Transverse colon (tissue), 4 donors: Measurements from ENCODE around the gene ARHGEF1. TPM values are rescaled to one million over a fixed set of nuclear protein-coding genes. Genes with fewer than 3 reads are reported as not detected.

Source experiments
- DNase-seq: peaks from one replicate; pipeline ENCODE4 v3.0.0-alpha.2; 2019
- H3K27ac ChIP-seq, 4 donors: fragments of 200-600 bp; sonication (generic); 2 replicates each; pipeline ENCODE4 v1.5.1; 2016 to 2018; ENCODE audit warnings: inconsistent platforms in 4 of 4
- H3K27me3 ChIP-seq: fragments of 200-600 bp; sonication (generic); 2 replicates; pipeline ENCODE4 v1.5.1; 2017; ENCODE audit warnings: inconsistent platforms
- H3K36me3 ChIP-seq, 4 donors: fragments of 200-600 bp; sonication (generic); 2 replicates each; pipeline ENCODE4 v1.5.1; 2017 to 2019; ENCODE audit warnings: inconsistent platforms in 4 of 4
- H3K4me1 ChIP-seq, 4 donors: fragments of 200-600 bp; sonication (generic); 2 replicates each; pipeline ENCODE4 v1.5.1; 2017 to 2020; ENCODE audit warnings: inconsistent platforms in 4 of 4
- H3K4me3 ChIP-seq, 4 donors: fragments of 200-600 bp; sonication (generic); 1 replicate in 1 of 4; 2 replicates in 3 of 4; pipeline versions ENCODE4 v1.5.1 to v1.6.1; 2017 to 2019; ENCODE audit warnings: inconsistent platforms in 4 of 4
- H3K9me3 ChIP-seq, 2 donors: fragments of 200-600 bp; sonication (generic); 2 replicates each; pipeline ENCODE4 v1.5.1; 2017 to 2019; ENCODE audit warnings: inconsistent platforms in 2 of 2
- CTCF ChIP-seq, 5 experiments: fragments of 200-600 bp in 3 of 5; fragments of 450-650 bp in 2 of 5; sonication (generic) in 3 of 5; IDR thresholded peaks; 1 replicate in 2 of 5; 2 replicates in 3 of 5; pipeline ENCODE4 v1.5.1; 2016 to 2017; ENCODE audit warnings: antibody characterized with exemption in 5 of 5, inconsistent platforms in 3 of 5, mild to moderate bottlenecking in 2 of 5, moderate library complexity in 1 of 5
- EP300 ChIP-seq: sonication (generic); formaldehyde crosslinking; IDR thresholded peaks from one replicate; pipeline ENCODE4 v1.6.1; 2017; ENCODE audit warnings: antibody characterized with exemption, low read depth
- POLR2A ChIP-seq: fragments of 450-650 bp; IDR thresholded peaks from one replicate; pipeline ENCODE4 v1.6.1; 2016; ENCODE audit warnings: antibody characterized with exemption, mild to moderate bottlenecking, moderate library complexity
- POLR2AphosphoS5 ChIP-seq, 3 donors: sonication (generic); formaldehyde crosslinking; IDR thresholded peaks; one replicate each; pipeline ENCODE4 v1.6.1; 2016; ENCODE audit warnings: antibody characterized with exemption in 3 of 3
- WGBS, 2 donors: methylation state at CpG; one replicate each; pipeline ENCODE4 v1.1.5; 2018; ENCODE audit warnings: low coverage in 1 of 2; 5-methylcytosine and 5-hydroxymethylcytosine counted together
- in situ Hi-C, 4 donors: fragments of 200-750 bp; cut with MboI; loops; one replicate each; pipeline versions ENCODE4 v1.15.0 to v1.15.1; 2017; ENCODE audit warnings: low sequenced_read_pairs in 3 of 4, low pct_ligation_motif_present in 1 of 4, low pct_unique_long_range_greater_than_20kb in 1 of 4
- intact Hi-C: fragments of 100-400 bp; cut with DNase I; formaldehyde crosslinking; loops from one replicate; pipeline ENCODE4 v1.15.1; 2023; ENCODE audit warnings: low total_unique reads
- total RNA-seq, 4 donors: library from RNA; depleted of rRNA; stranded (reverse); fragments of >200 nt; gene quantifications; one replicate each; pipeline ENCODE4 v1.1.0, GENCODE V29; 2016

ARHGEF1 gene
- total RNA-seq, 4 donors from 2014 or later, result 64.3 to 215 (median 113) TPM

- no peak for DNase-seq
- WGBS, 2 donors, result 1% methylated on average over 33 of the region's 45 CpGs; no CpG with 5 or more reads in 1 of the 2 donors
- in situ Hi-C loops (no loop called here), intact Hi-C loops (no loop called here)
- H3K9me3 ChIP-seq, result no peaks in the 10 kb centered on the region
- H3K4me1 ChIP-seq, result peaks cover 26 to 43% (median 29%) of the 10 kb centered on the region in 4 donors
- H3K27ac ChIP-seq, result peak overlapping the region; percentile 93 to 97 (median 95)
- TF ChIP-seq EP300 (no peak), POLR2AphosphoS5 (IDR thresholded peaks at IDR 0.05) (no peak), CTCF (IDR thresholded peaks at IDR 0.05) (no peak), POLR2A (no peak)
- H3K27me3 ChIP-seq, result no peaks in the 10 kb centered on the region
- H3K4me3 ChIP-seq, result peak overlapping the region; percentile 72 to 92 (median 80)
- peaks cover 0 to 28% (median 11%) of the 10 kb centered on the region in 4 donors for H3K36me3 ChIP-seq
These were observed 22.4 kb upstream of the ARHGEF1 start for GRCh38 chr19:41860419-41861115.

GRCh38 chr19:41861116-41861768, 21.7 kb upstream of the ARHGEF1 start:
- no peak for DNase-seq

GRCh38 chr19:41861846-41862245, 21.1 kb upstream of the ARHGEF1 start:
- peak overlapping the region in 1 of 4 donors; percentile 93 for H3K27ac ChIP-seq

More at GRCh38 chr19:41861116-41861768, 21.7 kb upstream of the ARHGEF1 start:
- no peaks in the 10 kb centered on the region for H3K9me3 ChIP-seq
- no peaks in the 10 kb centered on the region for H3K27me3 ChIP-seq
- 15 to 53% methylated on average over 2 to 9 of the region's 9 CpGs for WGBS, 2 donors
- no peak for TF ChIP-seq POLR2A
- TF ChIP-seq EP300, result no peak
- TF ChIP-seq CTCF (IDR thresholded peaks at IDR 0.05), result no peak
- TF ChIP-seq POLR2AphosphoS5 (IDR thresholded peaks at IDR 0.05), result no peak
- intact Hi-C loops, result no loop called here
- H3K36me3 ChIP-seq, result peaks cover 0 to 28% (median 11%) of the 10 kb centered on the region in 4 donors
- peak overlapping the region; percentile 72 to 92 (median 80) for H3K4me3 ChIP-seq
- H3K4me1 ChIP-seq, result peaks cover 26 to 47% (median 32%) of the 10 kb centered on the region in 4 donors
- H3K27ac ChIP-seq, result peak overlapping the region; percentile 93 to 97 (median 95)
- in situ Hi-C loops, result no loop called here

More at GRCh38 chr19:41861846-41862245, 21.1 kb upstream of the ARHGEF1 start:
- in situ Hi-C loops, result no loop called here
- H3K4me1 ChIP-seq, result peaks cover 26 to 53% (median 37%) of the 10 kb centered on the region in 4 donors
- TF ChIP-seq POLR2AphosphoS5 (IDR thresholded peaks at IDR 0.05), result no peak
- no peak for TF ChIP-seq EP300
- TF ChIP-seq CTCF (IDR thresholded peaks at IDR 0.05), result no peak
- TF ChIP-seq POLR2A, result no peak
- no peak for DNase-seq
- WGBS, 2 donors, result 47 to 66% methylated on average over 4 to 9 of the region's 9 CpGs
- H3K36me3 ChIP-seq, result peaks cover 0 to 28% (median 11%) of the 10 kb centered on the region in 4 donors
- H3K27me3 ChIP-seq, result no peaks in the 10 kb centered on the region
- H3K9me3 ChIP-seq, result no peaks in the 10 kb centered on the region
- intact Hi-C loops, result no loop called here
- peak overlapping the region in 1 of 4 donors; percentile 72 for H3K4me3 ChIP-seq
